Psoas muscle (tissue), 8 donors: ENCODE measurements around the gene SIN3A. TPM values are rescaled to one million over a fixed set of nuclear protein-coding genes. Genes with fewer than 3 reads are reported as not detected.
A peak's percentile ranks its signal among the peaks of the same experiment; 100 is the strongest.

ENCODE experiments used
- ATAC-seq, 4 donors: fragments of 200-7000 bp; cut with Tn5 transposase; one replicate each; pipeline ENCODE4 v1.9.1; 2020; ENCODE audit warnings: moderate library complexity in 3 of 4, mild to moderate bottlenecking in 2 of 4
- DNase-seq, 2 donors: peaks; one replicate each; pipeline ENCODE4 v3.0.0-alpha.2; 2020
- H3K27ac ChIP-seq: fragments of 200-600 bp; one replicate; pipeline ENCODE4 v1.8.0; 2022
- H3K27me3 ChIP-seq, 3 donors: fragments of 200-600 bp in 1 of 3; one replicate each; pipeline versions ENCODE4 v1.6.1 to v1.8.0; 2013 to 2022; ENCODE audit warnings: low read length in 2 of 3, mild to moderate bottlenecking in 2 of 3, moderate library complexity in 1 of 3; ENCODE audit not compliant: insufficient read depth in 3 of 3
- H3K36me3 ChIP-seq, 2 donors: fragments of 200-600 bp in 1 of 2; one replicate each; pipeline versions ENCODE4 v1.6.1 to v1.8.0; 2013 to 2022; ENCODE audit warnings: low read depth in 1 of 2, mild to moderate bottlenecking in 1 of 2, moderate library complexity in 1 of 2; ENCODE audit not compliant: insufficient read depth in 1 of 2
- H3K4me1 ChIP-seq: fragments of 200-600 bp; one replicate; pipeline ENCODE4 v1.8.0; 2022
- H3K4me3 ChIP-seq: fragments of 200-600 bp; one replicate; pipeline ENCODE4 v1.8.0; 2022; ENCODE audit warnings: mild to moderate bottlenecking
- H3K9me3 ChIP-seq: fragments of 200-600 bp; one replicate; pipeline ENCODE4 v1.8.0; 2022
- WGBS, 3 donors: extraction: QIAGEN DNeasy Blood & Tissue Kit; methylation state at CpG; one replicate each; pipeline versions ENCODE4 v1.1.6 to v1.1.7; 2013; 5-methylcytosine and 5-hydroxymethylcytosine counted together
- intact Hi-C, 2 donors: fragments of 100-400 bp; cut with DNase I; formaldehyde crosslinking; loops; one replicate each; pipeline versions ENCODE4 v1.11.0 to v1.14.2; 2022
- polyA plus RNA-seq, 3 donors: library from polyadenylated mRNA; stranded (reverse); fragments of 200-250 nt; gene quantifications; one replicate each; pipeline ENCODE4 v1.2.3, GENCODE V29; 2013
- total RNA-seq, 4 donors: library from RNA; stranded (reverse); fragmentation: NEBNext Ultra II Directional in 2 of 4; extraction: Animal tissue kit (Norgen Biotek cat#: 25700) in 2 of 4; gene quantifications; one replicate each; pipeline versions ENCODE4 v1.2.1 to v1.2.4, GENCODE V29; 2021 to 2023
- TF ChIP-seq, protein P1 (sequence below): fragments of 200-600 bp; IDR thresholded peaks from one replicate; pipeline ENCODE4 v1.8.0; 2022; ENCODE audit warnings: antibody characterized with exemption
- donor health status: healthy with polysubstance abuse.
- donor health status: DM: no; HTN: no; CAD: no; lungs with moderate emphysema.
- donor health status: Bipolar disorder and iron deficiency.
- donor health status: healthy.
- donor health status: DM: yes; HTN: yes; CAD: no.
- donor health status: DM: no; HTN: no; CAD: no.
- donor health status: DM: no; HTN: no; CAD: no.
- donor health status: DM: yes; HTN: yes; CAD: no.

SIN3A gene
- total and polyA plus RNA-seq, 7 donors = 7.2 to 35.5 (median 21.7) TPM

DNA sequence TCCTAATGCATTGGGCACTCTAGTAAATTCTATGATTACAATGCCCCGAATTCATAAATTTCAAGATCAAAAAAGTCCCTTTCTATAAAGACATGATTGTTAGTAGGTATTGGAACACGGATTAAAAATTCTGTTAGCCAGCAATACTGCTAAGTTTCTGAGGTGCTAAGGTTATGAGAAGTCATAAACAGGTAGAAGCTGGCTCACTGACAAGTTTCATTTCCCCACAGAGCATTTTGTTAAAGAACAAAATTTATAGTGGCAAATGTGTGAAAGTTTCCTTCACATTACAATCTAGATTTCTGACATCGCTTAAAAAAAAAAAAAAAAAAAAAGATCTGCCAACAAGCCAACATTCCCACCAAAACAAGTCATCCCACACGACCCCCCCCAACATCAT lies 70.7 kb downstream of the SIN3A start:
- no peak overlapping the region for H3K27ac ChIP-seq
- no peak overlapping the region for H3K4me3 ChIP-seq
- H3K27me3 ChIP-seq = no peaks in the 10 kb centered on the region
- intact Hi-C loops = no loop called here
- DNase-seq (no peak), ATAC-seq (no peak)
- H3K36me3 ChIP-seq = peaks cover 8 to 100% of the 10 kb centered on the region in 2 donors
- WGBS, 3 donors = 89 to 95% (median 89%) methylated on average over 4 of the region's 4 CpGs
- H3K4me1 ChIP-seq = no peaks in the 10 kb centered on the region
- TF ChIP-seq, protein P1, sequence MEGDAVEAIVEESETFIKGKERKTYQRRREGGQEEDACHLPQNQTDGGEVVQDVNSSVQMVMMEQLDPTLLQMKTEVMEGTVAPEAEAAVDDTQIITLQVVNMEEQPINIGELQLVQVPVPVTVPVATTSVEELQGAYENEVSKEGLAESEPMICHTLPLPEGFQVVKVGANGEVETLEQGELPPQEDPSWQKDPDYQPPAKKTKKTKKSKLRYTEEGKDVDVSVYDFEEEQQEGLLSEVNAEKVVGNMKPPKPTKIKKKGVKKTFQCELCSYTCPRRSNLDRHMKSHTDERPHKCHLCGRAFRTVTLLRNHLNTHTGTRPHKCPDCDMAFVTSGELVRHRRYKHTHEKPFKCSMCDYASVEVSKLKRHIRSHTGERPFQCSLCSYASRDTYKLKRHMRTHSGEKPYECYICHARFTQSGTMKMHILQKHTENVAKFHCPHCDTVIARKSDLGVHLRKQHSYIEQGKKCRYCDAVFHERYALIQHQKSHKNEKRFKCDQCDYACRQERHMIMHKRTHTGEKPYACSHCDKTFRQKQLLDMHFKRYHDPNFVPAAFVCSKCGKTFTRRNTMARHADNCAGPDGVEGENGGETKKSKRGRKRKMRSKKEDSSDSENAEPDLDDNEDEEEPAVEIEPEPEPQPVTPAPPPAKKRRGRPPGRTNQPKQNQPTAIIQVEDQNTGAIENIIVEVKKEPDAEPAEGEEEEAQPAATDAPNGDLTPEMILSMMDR = no peak
- no peaks in the 10 kb centered on the region for H3K9me3 ChIP-seq

DNA sequence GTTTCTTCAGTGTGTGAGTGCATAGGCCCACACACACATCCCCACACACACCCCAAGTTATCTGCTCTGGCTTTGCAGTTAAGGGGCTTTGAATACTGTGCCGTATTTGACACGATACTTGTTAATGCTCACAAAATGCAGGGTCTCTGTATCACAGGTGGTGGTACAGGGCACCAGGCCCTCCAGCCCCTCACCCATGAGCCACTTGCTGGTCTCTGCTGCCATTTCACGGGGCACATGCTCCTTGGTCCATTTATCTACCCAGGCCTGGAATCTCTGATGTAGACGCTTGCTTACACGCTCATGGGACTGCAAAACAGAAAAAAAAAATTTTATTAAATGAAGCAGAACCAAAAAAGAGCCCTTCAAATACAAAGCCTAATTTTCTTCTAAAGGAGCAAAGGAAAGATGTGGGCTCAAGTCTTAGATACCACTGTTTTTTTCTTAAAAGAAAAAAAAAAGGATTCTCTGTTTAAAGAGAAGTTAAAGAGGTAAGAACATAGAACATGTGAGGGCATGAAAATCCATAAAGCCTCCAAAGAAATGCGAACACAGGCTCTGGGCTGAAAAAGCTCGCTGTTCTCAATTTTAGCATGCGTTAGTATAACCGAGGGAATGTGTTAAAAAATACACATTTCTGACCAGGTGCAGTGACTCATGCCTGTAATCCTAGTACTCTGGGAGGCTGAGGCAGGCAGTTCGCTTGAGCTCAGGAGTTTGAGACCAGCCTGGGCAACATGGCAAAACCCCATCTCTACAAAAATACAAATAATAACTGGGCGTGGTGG lies 79.4 kb downstream of the SIN3A start:
- Histone ChIP-seq H3K4me1 (peaks cover 19% of the 10 kb centered on the region), H3K36me3 (peaks cover 7 to 68% of the 10 kb centered on the region in 2 donors), H3K27ac (no peak overlapping the region), H3K9me3 (no peaks in the 10 kb centered on the region), H3K27me3 (no peaks in the 10 kb centered on the region), H3K4me3 (no peak overlapping the region)
- ATAC-seq (no peak), DNase-seq (no peak)
- WGBS, 3 donors = 90 to 92% (median 91%) methylated on average over 11 of the region's 11 CpGs
- intact Hi-C loops = loop anchor here in 1 of 2 donors (5.0 kb wide), 1 partner anchor 35 kb away; no protein-coding TSS in a partner anchor
- TF ChIP-seq, protein P1 = no peak

DNA sequence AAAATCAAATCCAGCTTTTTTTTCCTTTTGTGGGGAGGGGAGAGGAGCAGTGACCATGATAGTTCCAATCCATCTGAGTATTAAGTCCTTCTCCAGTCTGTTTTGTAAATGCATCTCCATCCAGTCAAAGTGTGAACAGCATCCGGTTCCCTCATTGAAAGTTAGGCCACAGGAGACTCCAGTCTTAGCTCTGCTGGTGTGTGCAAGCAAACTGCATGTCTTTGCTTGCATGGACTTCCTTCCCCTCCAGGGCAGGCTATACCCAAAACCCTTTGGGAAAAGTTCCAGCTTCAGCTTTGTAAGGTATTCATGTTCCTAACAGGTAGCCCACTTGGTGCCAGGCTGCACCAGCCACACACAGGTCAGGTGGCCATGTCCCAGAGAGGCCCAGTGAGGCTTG lies 80.0 kb downstream of the SIN3A start:
- H3K27ac ChIP-seq = no peak overlapping the region
- TF ChIP-seq, protein P1 = no peak
- H3K9me3 ChIP-seq = no peaks in the 10 kb centered on the region
- 61 to 83% (median 76%) methylated on average over 1 of the region's 1 CpG for WGBS, 3 donors
- ATAC-seq = no peak
- H3K4me1 ChIP-seq = peaks cover 20% of the 10 kb centered on the region
- no peak for DNase-seq
- H3K27me3 ChIP-seq = no peaks in the 10 kb centered on the region
- H3K4me3 ChIP-seq = no peak overlapping the region
- peaks cover 7 to 68% of the 10 kb centered on the region in 2 donors for H3K36me3 ChIP-seq
- intact Hi-C loops = loop anchor here in 1 of 2 donors (5.0 kb wide), 1 partner anchor 36 kb away; no protein-coding TSS in a partner anchor

DNA sequence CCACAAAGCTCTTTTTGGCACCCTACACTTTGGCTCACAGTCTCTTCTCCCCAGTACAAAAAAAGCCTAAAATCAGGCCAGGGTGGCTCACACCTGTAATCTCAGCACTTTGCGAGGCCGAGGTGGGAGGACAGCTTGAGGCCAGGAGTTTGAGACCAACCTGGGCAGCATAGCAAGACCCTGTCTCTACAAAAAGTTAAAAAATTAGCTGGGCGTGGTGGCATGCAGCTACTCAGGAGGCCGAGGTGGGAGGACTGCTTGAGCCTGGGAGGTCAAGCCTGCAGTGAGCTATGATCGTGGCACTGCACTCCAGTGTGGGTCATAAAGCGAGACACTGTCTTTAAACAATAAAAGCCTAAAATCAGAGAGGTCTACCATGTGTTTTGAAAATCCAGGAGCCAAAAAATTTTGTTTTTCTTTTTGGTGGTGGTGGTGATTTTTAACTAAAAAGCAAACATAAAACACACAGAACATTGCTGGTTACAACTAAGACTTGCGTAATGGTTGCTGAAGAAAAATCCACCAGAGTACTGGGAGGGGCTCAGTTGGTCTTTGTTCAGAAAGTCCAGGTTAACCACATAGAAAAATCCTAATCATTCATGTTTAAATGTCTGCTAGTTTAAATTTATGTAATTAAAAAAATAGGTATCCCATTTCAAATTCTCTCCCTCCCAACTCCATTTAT lies 81.5 kb downstream of the SIN3A start:
- Histone ChIP-seq H3K36me3 (peaks cover 7 to 68% of the 10 kb centered on the region in 2 donors), H3K4me3 (no peak overlapping the region), H3K9me3 (no peaks in the 10 kb centered on the region), H3K27ac (peak overlapping the region; percentile 100), H3K4me1 (peaks cover 20% of the 10 kb centered on the region), H3K27me3 (no peaks in the 10 kb centered on the region)
- intact Hi-C loops = loop anchor here (2.0 to 10.0 kb wide), 5 partner anchors 37 to 312 kb away; partner anchors contain the start of genes SIN3A (in 2 of the 2) and SNUPN (in 1 of the 2)
- TF ChIP-seq, protein P1 = no peak
- ATAC-seq = no peak
- DNase-seq = no peak
- 91 to 95% (median 93%) methylated on average over 7 of the region's 7 CpGs for WGBS, 3 donors
